Pancreas (tissue), 10 donors: ENCODE measurements around the gene SNAPC4. TPM values are rescaled to one million over a fixed set of nuclear protein-coding genes. Genes with fewer than 3 reads are reported as not detected.

Experiments used
- ATAC-seq, 4 donors: fragments of 200-7000 bp; cut with Tn5 transposase; one replicate each; pipeline versions ENCODE4 v1.8.0 to v1.9.1; 2020; ENCODE audit warnings: mild to moderate bottlenecking in 4 of 4, moderate library complexity in 4 of 4
- DNase-seq, 6 donors: peaks; one replicate each; pipeline ENCODE4 v3.0.0-alpha.2; 2020
- FAIRE-seq: peaks from 2 replicates; lab custom pipeline; 2012; peaks lifted over from hg19 to GRCh38; lab: Jason Lieb, UNC
- H3K27ac ChIP-seq, 4 donors: fragments of 200-600 bp; sonication (generic); 1 replicate in 3 of 4; 2 replicates in 1 of 4; pipeline versions ENCODE4 v1.5.0 to v1.8.0; 2020
- H3K27me3 ChIP-seq, 4 donors: fragments of 200-600 bp; one replicate each; pipeline ENCODE4 v1.8.0; 2021
- H3K36me3 ChIP-seq, 3 donors: fragments of 200-600 bp; sonication (generic) in 1 of 3; one replicate each; pipeline versions ENCODE4 v1.5.0 to v1.8.0; 2020 to 2021
- H3K4me1 ChIP-seq, 3 donors: fragments of 200-600 bp; one replicate each; pipeline ENCODE4 v1.8.0; 2021
- H3K4me3 ChIP-seq, 4 donors: fragments of 200-600 bp; sonication (generic) in 2 of 4; one replicate each; pipeline versions ENCODE4 v1.5.0 to v1.8.0; 2020 to 2021
- H3K9me3 ChIP-seq, 4 donors: fragments of 200-600 bp; one replicate each; pipeline ENCODE4 v1.8.0; 2021
- WGBS, 2 donors: extraction: QIAGEN DNeasy Blood & Tissue Kit; methylation state at CpG; one replicate each; pipeline ENCODE4 v1.1.7; 2013; 5-methylcytosine and 5-hydroxymethylcytosine counted together
- intact Hi-C, 3 donors: fragments of 100-400 bp; cut with DNase I; formaldehyde crosslinking; loops; one replicate each; pipeline versions ENCODE4 v1.11.1 to v1.14.2; 2022
- polyA plus RNA-seq, 2 donors: library from polyadenylated mRNA; stranded (reverse); fragments of 200-250 nt; gene quantifications; one replicate each; pipeline ENCODE4 v1.2.3, GENCODE V29; 2013
- total RNA-seq, 6 donors: library from RNA; stranded (reverse); fragmentation: NEBNext Ultra II Directional in 4 of 6; extraction: Animal tissue kit (Norgen Biotek cat#: 25700) in 4 of 6; gene quantifications; one replicate each; pipeline versions ENCODE4 v1.2.1 to v1.2.4, GENCODE V29; 2021 to 2023
- TF ChIP-seq, protein P1 (sequence below), 4 donors: fragments of 200-600 bp; sonication (generic) in 3 of 4; IDR thresholded peaks; one replicate each; pipeline versions ENCODE4 v1.5.0 to v1.8.0; 2021; ENCODE audit warnings: antibody characterized with exemption in 4 of 4
- donor health status: healthy with polysubstance abuse.
- donor health status: DM: no; HTN: no; CAD: no; lungs with moderate emphysema.
- donor health status: DM: no; HTN: no; CAD: no.
- donor health status: control.
- donor health status: control.
- donor health status: Bipolar disorder and iron deficiency.
- donor health status: DM: yes; HTN: yes; CAD: no.
- donor health status: DM: no; HTN: no; CAD: no.
- donor health status: DM: no; HTN: no; CAD: no.
- donor health status: DM: yes; HTN: yes; CAD: no.

The SNAPC4 gene
- total and polyA plus RNA-seq, 8 donors: 3.8 to 22.0 (median 5.2) TPM

- Histone ChIP-seq H3K27ac (no peak overlapping the region), H3K4me1 (no peaks in the 10 kb centered on the region), H3K4me3 (no peak overlapping the region), H3K36me3 (peaks cover 0 to 37% (median 0%) of the 10 kb centered on the region in 3 donors), H3K27me3 (no peaks in the 10 kb centered on the region), H3K9me3 (no peaks in the 10 kb centered on the region)
- no peak for ATAC-seq
- TF ChIP-seq, protein P1, sequence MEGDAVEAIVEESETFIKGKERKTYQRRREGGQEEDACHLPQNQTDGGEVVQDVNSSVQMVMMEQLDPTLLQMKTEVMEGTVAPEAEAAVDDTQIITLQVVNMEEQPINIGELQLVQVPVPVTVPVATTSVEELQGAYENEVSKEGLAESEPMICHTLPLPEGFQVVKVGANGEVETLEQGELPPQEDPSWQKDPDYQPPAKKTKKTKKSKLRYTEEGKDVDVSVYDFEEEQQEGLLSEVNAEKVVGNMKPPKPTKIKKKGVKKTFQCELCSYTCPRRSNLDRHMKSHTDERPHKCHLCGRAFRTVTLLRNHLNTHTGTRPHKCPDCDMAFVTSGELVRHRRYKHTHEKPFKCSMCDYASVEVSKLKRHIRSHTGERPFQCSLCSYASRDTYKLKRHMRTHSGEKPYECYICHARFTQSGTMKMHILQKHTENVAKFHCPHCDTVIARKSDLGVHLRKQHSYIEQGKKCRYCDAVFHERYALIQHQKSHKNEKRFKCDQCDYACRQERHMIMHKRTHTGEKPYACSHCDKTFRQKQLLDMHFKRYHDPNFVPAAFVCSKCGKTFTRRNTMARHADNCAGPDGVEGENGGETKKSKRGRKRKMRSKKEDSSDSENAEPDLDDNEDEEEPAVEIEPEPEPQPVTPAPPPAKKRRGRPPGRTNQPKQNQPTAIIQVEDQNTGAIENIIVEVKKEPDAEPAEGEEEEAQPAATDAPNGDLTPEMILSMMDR (IDR thresholded peaks at IDR 0.05): no peak
- intact Hi-C loops: no loop called here
- 93 to 95% methylated on average over 16 to 18 of the region's 18 CpGs for WGBS, 2 donors
- DNase-seq: no peak
- FAIRE-seq: no peak
Observed at GRCh38 chr9:136379003-136379287, 21.0 kb downstream of the SNAPC4 start.

GRCh38 chr9:136378170-136379002 lies 21.6 kb downstream of the SNAPC4 start:
- H3K36me3 ChIP-seq: peaks cover 0 to 36% (median 0%) of the 10 kb centered on the region in 3 donors
- H3K4me3 ChIP-seq: no peak overlapping the region
- H3K4me1 ChIP-seq: no peaks in the 10 kb centered on the region
- H3K27ac ChIP-seq: no peak overlapping the region
- H3K27me3 ChIP-seq: no peaks in the 10 kb centered on the region
- 90 to 94% methylated on average over 27 to 28 of the region's 28 CpGs for WGBS, 2 donors
- FAIRE-seq (no peak), ATAC-seq (no peak), DNase-seq (no peak)
- no peaks in the 10 kb centered on the region for H3K9me3 ChIP-seq
- intact Hi-C loops: no loop called here
- TF ChIP-seq, protein P1 (IDR thresholded peaks at IDR 0.05): no peak

DNA sequence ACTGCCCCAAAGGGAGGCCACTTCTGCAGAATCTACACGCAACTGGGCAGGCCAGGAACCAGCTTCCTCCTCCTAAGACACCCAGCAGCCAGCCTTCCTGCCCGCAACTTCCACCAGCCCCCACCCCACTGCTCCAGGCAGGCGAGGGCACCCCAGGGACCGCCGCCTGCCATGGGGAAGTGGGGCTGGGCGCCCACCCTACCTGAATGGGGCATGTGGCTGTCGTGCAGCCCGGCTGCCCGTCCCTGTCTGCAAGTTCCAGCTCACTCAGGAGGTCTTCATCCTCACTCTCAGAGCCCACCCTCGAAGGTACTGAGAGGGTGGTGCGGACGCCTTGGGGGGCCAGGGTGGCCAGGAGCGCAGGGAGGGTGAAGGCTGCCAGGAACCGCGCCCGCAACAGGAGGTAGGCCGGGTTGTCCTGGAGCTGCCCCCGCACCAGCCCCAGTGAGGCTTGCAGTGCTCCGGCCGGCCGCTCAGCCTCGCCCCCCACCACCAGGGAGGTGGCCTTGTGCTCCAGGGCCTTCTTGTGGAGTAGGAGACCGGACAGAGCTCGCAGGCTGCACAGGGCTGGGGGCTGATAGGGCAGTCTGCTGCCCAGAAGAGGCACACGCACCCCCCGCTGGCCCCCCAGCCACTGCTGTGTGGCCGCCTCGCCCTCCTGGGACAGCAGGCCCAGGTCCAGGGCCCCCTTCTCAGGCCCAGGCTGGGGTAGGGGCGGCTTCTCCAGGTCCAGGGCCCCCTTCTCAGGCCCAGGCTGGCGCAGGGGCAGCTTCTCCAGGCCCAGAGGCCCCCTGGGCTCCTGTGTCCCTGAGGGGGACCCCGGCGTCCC lies 22.4 kb downstream of the SNAPC4 start:
- Histone ChIP-seq H3K4me3 (no peak overlapping the region), H3K36me3 (peaks cover 0 to 27% (median 0%) of the 10 kb centered on the region in 3 donors), H3K27me3 (no peaks in the 10 kb centered on the region), H3K27ac (no peak overlapping the region), H3K9me3 (no peaks in the 10 kb centered on the region), H3K4me1 (peaks cover 0 to 7% (median 4%) of the 10 kb centered on the region in 3 donors)
- intact Hi-C loops: no loop called here
- TF ChIP-seq, protein P1 (IDR thresholded peaks at IDR 0.05): no peak
- 89 to 94% methylated on average over 25 to 32 of the region's 32 CpGs for WGBS, 2 donors
- no peak for DNase-seq
- FAIRE-seq: no peak
- no peak for ATAC-seq

GRCh38 chr9:136376457-136376856 lies 23.5 kb downstream of the SNAPC4 start:
- 74 to 89% methylated on average over 8 of the region's 8 CpGs for WGBS, 2 donors
- TF ChIP-seq, protein P1 (IDR thresholded peaks at IDR 0.05): no peak
- Histone ChIP-seq H3K4me1 (peaks cover 0 to 10% (median 4%) of the 10 kb centered on the region in 3 donors), H3K27ac (no peak overlapping the region), H3K4me3 (no peak overlapping the region), H3K9me3 (no peaks in the 10 kb centered on the region), H3K36me3 (peaks cover 0 to 17% (median 0%) of the 10 kb centered on the region in 3 donors), H3K27me3 (no peaks in the 10 kb centered on the region)
- ATAC-seq (no peak), FAIRE-seq (no peak), DNase-seq (no peak)
- intact Hi-C loops: no loop called here
